GM18867 (cell line): ENCODE data around the gene CTSA.
A peak's percentile ranks its signal among the peaks of the same experiment; 100 is the strongest.
"Not testable (repeated sequence)": the region's sequence is repeated elsewhere in the genome, so short reads cannot be mapped to it uniquely, and the experiment has no call there.

Experiments
- ATAC-seq: cut with Tn5 transposase; IDR thresholded peaks from one replicate; pipeline ENCODE4 v1.9.1; 2021; ENCODE audit warnings: mild to moderate bottlenecking, moderate library complexity; ENCODE audit not compliant: unreplicated experiment

CTSA gene

GRCh38 chr20:45863543-45864470 lies 27.3 kb upstream of the CTSA start:
- ATAC-seq = no peak

DNA sequence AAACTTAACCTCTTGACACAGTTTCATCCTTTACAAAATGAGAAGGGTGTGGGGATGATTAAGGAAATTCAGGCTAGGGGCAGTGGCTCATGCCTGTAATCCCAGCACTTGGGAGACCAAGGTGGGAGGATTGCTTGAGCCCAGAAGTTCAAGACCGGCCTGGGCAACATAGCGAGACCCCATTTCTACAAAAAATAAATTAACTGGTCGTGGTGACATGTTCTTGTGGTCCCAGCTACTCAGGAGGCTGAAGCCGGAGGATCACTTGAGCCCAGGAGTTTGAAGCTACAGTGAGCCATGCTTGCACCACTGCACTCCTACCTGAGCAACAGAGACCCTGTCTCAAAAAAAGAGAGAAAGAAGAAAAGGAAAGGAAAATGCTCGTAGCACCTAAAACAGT lies 24.7 kb upstream of the CTSA start:
- ATAC-seq = no peak

DNA sequence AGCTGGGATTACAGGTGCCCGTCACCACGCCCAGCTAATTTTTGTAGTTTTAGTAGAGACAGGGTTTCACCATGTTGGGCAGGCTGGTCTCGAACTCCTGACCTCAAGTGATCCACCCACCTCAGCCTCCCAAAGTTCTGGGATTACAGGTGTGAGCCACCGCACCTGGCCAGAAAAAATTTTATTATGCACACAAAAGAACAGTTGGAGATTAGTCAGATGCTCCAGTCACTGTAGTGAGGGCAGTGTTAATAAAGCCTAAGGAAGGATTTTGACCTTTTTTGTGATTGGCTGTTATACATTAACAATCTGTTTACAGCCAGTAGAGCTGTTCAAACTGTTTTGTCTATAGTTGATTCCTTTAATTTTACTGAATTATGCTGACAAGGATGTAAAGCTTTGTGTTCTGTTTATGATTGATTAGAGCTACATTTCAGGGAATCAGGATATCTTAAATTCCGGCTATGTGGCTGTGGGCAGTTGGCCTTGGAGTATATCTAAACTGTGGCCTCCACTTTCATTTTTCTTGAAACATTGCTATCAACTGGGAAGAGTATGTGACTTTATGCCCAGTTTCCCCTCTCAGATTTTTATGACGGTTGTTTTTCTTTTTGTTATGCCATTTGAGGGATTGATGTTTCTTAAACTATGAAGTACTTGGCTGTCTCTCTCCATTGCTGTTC lies 23.9 kb upstream of the CTSA start:
- no peak for ATAC-seq

- no peak for ATAC-seq
Measured at GRCh38 chr20:45867819-45868176, 23.3 kb upstream of the CTSA start.

GRCh38 chr20:45872626-45873025 lies 18.5 kb upstream of the CTSA start:
- ATAC-seq = no peak

DNA sequence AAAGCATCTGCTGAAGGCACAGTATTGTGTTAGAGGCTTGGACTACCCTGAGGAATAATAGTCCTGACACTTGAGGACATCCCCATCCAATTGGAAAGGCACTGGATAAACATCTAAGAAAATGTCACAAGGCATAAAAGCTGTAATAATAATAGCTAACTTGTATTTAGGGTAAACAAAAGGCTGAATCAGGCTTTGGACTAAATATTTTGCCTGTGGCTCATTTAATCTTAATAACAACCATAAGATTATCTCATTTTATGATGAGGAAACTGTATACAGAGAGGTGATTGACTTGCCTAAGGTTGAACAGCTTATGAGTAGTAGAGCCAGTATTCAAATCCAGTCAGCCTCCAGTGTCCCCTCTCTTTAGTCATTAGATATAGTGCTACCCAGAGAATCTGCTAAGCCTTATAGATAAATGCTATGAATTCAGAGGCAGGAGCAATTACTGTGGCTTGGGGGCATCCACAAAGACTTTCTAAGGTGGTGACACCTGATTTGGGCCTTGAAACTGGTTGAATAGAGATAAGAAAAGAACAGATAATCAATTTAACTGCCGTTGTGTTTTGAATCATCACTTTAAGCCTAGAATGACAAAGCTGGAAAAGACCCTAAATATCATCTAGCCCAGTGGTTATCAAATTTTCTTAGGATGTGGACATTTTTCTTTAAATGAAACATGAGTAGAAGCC lies 17.6 kb upstream of the CTSA start:
- no peak for ATAC-seq

DNA sequence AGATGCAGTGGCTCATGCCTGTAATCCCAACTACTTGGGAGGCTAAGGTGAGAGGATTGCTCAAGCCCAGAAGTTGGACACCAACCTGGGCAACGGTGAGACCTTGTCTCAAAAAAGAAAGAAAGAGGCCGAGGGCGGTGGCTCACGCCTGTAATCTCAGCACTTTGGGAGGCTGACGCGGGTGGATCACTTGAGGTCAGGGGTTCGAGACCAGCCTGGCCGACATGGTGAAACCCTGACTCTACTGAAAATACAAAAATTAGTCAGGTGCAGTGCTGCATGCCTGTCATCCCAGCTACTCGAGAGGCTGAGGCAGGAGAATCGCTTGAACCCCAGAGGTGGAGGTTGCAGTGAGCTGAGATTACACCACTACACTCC lies 17.0 kb upstream of the CTSA start:
- not testable (repeated sequence) for ATAC-seq

DNA sequence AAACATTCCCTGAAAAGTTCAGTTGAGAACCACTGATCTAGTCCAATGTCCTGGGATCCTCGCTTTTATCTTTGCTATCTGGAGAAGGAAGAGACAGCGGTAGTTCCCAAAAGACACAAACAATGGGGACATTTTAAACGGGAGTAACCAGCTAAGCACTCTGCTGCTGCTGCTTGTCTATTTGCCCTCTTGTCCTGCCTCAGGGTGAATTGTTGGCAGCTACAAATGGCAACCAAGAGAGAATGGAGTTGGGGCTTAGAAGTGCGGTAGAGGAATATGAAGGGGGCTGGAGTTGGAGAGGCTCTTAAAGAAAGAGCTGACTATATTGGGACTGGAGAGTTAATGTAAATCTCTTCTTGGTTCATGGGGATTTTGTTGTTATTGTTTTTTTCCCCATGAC lies 16.6 kb upstream of the CTSA start:
- ATAC-seq = no peak

DNA sequence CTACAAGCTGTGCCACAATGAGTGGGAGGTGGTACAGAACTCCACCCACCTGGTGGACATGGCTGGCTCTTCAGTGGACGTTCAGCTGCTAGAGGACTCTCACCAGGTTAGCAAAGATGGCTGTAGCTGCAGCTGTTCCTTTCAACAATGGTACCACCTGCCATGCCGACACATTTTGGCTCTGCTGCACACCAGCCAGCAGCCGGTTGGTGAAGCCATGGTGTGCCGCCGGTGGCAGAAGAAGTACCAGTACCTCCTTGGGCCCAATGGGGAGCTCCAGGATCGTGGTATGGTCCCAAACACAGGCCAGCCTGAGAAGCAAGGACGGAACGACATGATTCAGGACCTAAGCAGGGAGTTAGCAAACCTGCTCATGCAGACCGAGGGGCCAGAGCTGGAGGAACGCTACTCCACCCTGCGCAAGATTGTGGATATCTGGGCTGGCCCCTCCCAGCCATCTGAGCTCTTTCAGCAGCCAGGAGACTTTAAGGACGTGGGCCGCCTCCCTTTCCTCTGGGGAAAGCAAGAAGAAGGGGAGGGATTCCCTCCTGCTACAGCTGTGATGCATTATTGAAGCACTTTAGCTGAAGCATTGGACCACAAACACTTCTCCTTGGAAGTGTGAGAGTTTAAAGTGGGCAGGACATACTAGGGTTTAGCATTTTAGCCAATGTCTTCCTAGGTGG lies 12.9 kb upstream of the CTSA start:
- no peak for ATAC-seq

- ATAC-seq = peak; percentile 97
Measured at GRCh38 chr20:45880988-45881788, 9.9 kb upstream of the CTSA start, which contains the start of gene ZSWIM1. Gene ZSWIM1 (plus strand): TSS chr20:45881227. CDS start chr20:45882593, 1,366 bp downstream.

- ATAC-seq = no peak
Measured at GRCh38 chr20:45882469-45883099, 8.6 kb upstream of the CTSA start.

- ATAC-seq = no peak
Measured at GRCh38 chr20:45883100-45883469, 8.1 kb upstream of the CTSA start.

- ATAC-seq = no peak
Measured at GRCh38 chr20:45886590-45887345, 4.4 kb upstream of the CTSA start.

GRCh38 chr20:45887346-45887715 lies 3.8 kb upstream of the CTSA start, which contains the start of gene SPATA25:
Gene SPATA25 (minus strand): TSS chr20:45887622. CDS start chr20:45887590, 32 bp downstream.
- ATAC-seq = no peak

DNA sequence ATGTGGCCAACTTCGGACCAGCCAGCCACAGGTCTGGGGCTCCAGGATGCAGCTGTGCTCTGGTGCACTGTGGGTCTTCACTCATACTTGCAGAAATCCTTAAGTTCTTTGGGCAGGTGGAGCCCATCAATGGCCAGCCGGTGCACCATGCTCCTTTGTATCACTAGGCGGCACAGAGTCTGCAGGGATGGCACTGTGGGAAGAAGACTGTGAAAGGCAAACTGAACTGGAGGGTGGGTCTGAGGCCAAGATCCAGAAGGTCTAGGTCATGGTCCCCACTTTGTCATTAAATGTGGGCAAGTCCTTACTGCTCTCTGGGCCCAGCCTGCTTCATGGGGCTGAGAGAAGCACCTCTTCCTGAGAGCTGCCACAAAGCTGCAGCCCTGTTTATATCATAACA lies 2.5 kb upstream of the CTSA start:
- no peak for ATAC-seq

GRCh38 chr20:45890077-45890984 lies 804 bp upstream of the CTSA start:
- no peak for ATAC-seq

DNA sequence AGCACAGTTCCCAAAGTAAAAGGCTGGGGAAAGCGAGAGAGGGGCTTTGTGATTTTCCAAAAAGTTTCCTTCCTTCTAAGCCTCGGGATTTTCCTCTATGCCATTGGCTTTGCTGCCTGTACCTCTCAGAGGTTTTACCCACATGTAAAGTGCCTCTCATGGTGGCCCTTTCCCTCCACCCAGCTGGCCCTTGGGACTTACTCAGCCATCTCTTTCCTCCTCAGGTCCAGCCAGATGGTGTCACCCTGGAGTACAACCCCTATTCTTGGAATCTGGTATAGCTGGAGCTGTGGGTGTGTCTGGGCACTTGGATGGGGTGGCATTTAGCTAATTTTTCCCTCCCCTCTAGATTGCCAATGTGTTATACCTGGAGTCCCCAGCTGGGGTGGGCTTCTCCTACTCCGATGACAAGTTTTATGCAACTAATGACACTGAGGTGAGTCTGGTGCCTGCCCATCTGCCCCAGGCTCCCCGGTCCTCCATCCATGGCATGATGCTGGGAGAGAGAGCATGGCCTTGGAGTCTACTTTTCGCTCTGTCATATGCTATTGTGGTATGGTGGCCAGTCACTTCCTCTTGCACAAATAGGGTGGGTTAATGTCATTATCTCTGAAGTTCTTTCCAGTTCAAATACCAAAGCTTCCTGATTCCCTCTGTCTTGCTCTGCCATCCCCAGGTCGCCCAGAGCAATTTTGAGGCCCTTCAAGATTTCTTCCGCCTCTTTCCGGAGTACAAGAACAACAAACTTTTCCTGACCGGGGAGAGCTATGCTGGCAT lies 1.1 kb downstream of the CTSA start:
- ATAC-seq = no peak
